ENCODE data around the gene PCDH10.
"Not testable (repeated sequence)": the region's sequence is repeated elsewhere in the genome, so short reads cannot be mapped to it uniquely, and the experiment has no call there.

PCDH10 gene

GRCh38 chr4:133156556-133156955 is 7.5 kb downstream of the PCDH10 start:
- Mint-ChIP-seq H3K36me3 (ENCODE audit: low read depth) (peaks cover 4% of the 10 kb centered on the region), H3K4me1 (ENCODE audit: low read depth) (peaks cover 4% of the 10 kb centered on the region), H3K9me3 (no peaks in the 10 kb centered on the region), H3K27ac (no peak overlapping the region), H3K27me3 (ENCODE audit: low read depth) (peaks cover 30% of the 10 kb centered on the region), H3K4me3 (no peak overlapping the region)

DNA sequence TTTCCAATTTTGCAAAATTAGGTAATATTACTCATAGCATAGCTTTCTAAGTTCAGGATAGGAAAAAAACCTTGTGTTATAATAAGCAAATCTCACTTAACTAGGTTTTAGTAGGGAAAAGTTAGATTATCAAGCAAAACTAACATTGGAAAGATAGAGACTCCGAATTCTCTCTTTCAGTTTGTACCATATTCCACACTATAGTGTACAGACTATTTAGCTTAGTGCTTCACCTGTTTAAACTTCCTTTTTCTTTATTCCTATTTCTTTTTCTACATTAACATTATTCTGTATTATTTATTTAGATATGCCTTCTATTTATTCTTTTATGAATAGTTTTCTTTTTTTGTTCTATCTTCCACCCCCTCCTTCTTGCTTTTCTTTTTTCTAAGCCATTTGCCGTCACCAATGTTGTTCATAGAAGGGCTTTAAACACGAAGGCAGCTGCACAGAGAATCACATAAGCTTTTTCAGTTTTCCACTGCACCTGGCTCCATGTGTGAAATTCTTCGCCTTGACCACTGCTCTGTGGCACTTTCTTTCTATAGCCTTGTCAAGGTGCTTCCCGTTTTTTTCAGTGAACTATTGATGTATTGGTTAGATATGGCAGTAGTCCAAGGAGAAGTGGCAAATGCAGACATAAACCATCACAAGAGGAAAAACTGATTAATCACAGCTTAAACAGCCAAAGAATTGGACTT is 8.5 kb downstream of the PCDH10 start:
- Mint-ChIP-seq H3K36me3 (ENCODE audit: low read depth) (peaks cover 4% of the 10 kb centered on the region), H3K9me3 (no peaks in the 10 kb centered on the region), H3K4me3 (no peak overlapping the region), H3K27ac (no peak overlapping the region), H3K4me1 (ENCODE audit: low read depth) (peaks cover 4% of the 10 kb centered on the region), H3K27me3 (ENCODE audit: low read depth) (peaks cover 23% of the 10 kb centered on the region)

DNA sequence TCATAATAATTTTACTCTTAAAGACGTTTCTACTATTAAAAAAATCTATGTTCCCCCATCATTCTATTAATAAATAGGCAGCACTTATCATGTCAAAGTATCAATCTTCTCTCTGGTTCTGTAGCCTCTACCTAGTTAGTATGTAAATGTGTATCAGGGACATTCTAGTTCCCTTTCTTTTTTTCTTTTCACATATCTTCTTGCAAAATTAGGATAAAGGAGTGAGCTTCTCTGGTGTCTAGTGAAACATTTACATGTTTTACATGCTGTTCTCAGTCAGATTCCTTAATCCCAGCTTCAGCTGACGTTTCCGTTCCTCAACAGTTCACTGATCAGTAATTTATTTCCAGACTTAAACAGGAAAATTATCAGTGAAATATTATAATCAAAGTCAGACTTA is 11.8 kb downstream of the PCDH10 start:
- no peaks in the 10 kb centered on the region for H3K27me3 Mint-ChIP-seq (ENCODE audit: low read depth)
- H3K4me3 Mint-ChIP-seq = no peak overlapping the region
- H3K27ac Mint-ChIP-seq = no peak overlapping the region

GRCh38 chr4:133161570-133162295 is 12.6 kb downstream of the PCDH10 start:
- Mint-ChIP-seq H3K4me3 (no peak overlapping the region), H3K4me1 (ENCODE audit: low read depth) (no peaks in the 10 kb centered on the region), H3K36me3 (ENCODE audit: low read depth) (no peaks in the 10 kb centered on the region), H3K27me3 (ENCODE audit: low read depth) (no peaks in the 10 kb centered on the region), H3K9me3 (no peaks in the 10 kb centered on the region), H3K27ac (no peak overlapping the region)

More for the DNA sequence above, 11.8 kb downstream of the PCDH10 start:
- no peaks in the 10 kb centered on the region for H3K4me1 Mint-ChIP-seq (ENCODE audit: low read depth)
- H3K9me3 Mint-ChIP-seq = no peaks in the 10 kb centered on the region
- no peaks in the 10 kb centered on the region for H3K36me3 Mint-ChIP-seq (ENCODE audit: low read depth)

GRCh38 chr4:133162941-133163340 is 13.8 kb downstream of the PCDH10 start:
- H3K27ac Mint-ChIP-seq = no peak overlapping the region
- H3K9me3 Mint-ChIP-seq = no peaks in the 10 kb centered on the region
- H3K27me3 Mint-ChIP-seq (ENCODE audit: low read depth) = no peaks in the 10 kb centered on the region
- no peak overlapping the region for H3K4me3 Mint-ChIP-seq
- H3K36me3 Mint-ChIP-seq (ENCODE audit: low read depth) = no peaks in the 10 kb centered on the region
- H3K4me1 Mint-ChIP-seq (ENCODE audit: low read depth) = no peaks in the 10 kb centered on the region

DNA sequence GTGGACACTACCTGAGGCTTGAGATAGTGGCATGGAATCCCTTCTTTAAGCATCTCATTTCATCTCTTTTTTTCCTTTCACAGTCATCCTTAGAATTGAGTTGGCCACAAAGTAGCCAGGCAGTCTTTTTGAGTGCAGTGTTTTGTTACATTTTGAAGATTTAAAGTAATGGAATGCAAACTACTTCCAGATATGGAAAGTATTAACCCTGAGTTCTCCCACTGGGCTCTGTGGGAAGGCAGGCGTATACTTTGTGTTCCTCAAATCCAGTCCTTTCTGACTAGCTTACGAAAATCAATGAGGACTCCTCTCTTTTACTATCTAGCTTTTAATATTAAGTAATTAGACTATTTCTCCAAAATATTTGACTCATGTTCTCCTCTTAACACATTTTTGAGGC is 29.9 kb downstream of the PCDH10 start:
- no peaks in the 10 kb centered on the region for H3K9me3 Mint-ChIP-seq
- no peaks in the 10 kb centered on the region for H3K27me3 Mint-ChIP-seq (ENCODE audit: low read depth)
- H3K4me3 Mint-ChIP-seq = no peak overlapping the region
- H3K36me3 Mint-ChIP-seq (ENCODE audit: low read depth) = no peaks in the 10 kb centered on the region
- H3K4me1 Mint-ChIP-seq (ENCODE audit: low read depth) = no peaks in the 10 kb centered on the region
- H3K27ac Mint-ChIP-seq = no peak overlapping the region

GRCh38 chr4:133186210-133186609 is 37.1 kb downstream of the PCDH10 start:
- Mint-ChIP-seq H3K4me1 (ENCODE audit: low read depth) (no peaks in the 10 kb centered on the region), H3K27me3 (ENCODE audit: low read depth) (no peaks in the 10 kb centered on the region), H3K4me3 (no peak overlapping the region), H3K9me3 (no peaks in the 10 kb centered on the region), H3K27ac (no peak overlapping the region), H3K36me3 (ENCODE audit: low read depth) (no peaks in the 10 kb centered on the region)

DNA sequence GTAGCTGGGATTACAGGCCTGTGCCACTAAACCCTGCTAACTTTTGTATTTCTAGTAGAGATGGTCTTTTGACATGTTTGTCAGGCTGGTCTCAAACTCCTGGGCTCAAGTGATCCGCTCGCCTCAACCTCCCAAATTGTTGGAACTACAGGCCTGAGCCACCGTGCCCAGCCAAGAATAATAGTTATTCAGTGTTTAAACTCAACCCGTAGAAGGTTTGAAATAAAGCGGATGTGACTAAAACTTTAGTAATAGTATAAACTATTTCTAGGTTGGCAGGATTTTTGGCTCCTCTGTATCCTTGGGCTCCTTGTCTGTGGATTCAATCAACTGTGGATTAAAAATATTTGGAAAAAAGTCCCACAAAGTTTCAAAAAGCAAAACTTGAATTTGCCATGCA is 37.8 kb downstream of the PCDH10 start:
- Mint-ChIP-seq H3K9me3 (no peaks in the 10 kb centered on the region), H3K27ac (no peak overlapping the region), H3K36me3 (ENCODE audit: low read depth) (no peaks in the 10 kb centered on the region), H3K4me3 (no peak overlapping the region), H3K27me3 (ENCODE audit: low read depth) (no peaks in the 10 kb centered on the region), H3K4me1 (ENCODE audit: low read depth) (no peaks in the 10 kb centered on the region)

DNA sequence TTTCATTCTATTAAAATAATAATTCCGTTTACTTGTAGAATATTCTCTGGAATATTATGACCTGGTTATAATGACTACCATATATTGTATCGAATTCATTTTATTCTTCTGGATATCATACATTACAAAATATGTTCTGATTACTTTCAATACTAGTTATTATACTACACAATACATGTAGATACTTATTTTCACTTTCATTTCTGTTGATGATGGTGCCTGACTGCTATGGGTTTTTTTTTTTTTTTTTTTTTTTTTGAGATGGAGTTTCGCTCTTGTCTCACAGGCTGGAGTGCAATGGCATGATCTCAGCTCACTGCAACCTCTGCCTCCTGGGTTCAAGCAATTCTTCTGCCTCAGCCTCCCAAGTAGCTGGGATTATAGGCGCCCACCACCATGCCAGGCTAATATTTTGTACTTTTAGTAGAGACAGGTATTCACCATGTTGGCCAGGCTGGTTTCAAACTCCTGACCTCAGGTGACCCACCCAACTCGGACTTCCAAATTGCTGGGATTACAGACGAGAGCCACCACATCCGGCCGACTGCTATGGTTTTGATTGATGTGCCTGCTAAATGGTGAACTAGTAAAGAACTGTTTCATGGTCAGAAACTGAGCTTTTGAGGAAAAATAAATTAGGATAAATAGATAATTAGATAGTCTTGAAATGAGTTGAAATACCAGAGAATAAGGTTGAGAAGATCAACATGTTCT is 39.5 kb downstream of the PCDH10 start:
- Mint-ChIP-seq H3K36me3 (ENCODE audit: low read depth) (no peaks in the 10 kb centered on the region), H3K9me3 (no peaks in the 10 kb centered on the region), H3K4me3 (no peak overlapping the region), H3K27ac (no peak overlapping the region), H3K4me1 (ENCODE audit: low read depth) (no peaks in the 10 kb centered on the region), H3K27me3 (ENCODE audit: low read depth) (no peaks in the 10 kb centered on the region)

GRCh38 chr4:133189147-133189517 is 40.0 kb downstream of the PCDH10 start:
- Mint-ChIP-seq H3K4me3 (no peak overlapping the region), H3K27ac (no peak overlapping the region), H3K9me3 (no peaks in the 10 kb centered on the region), H3K36me3 (ENCODE audit: low read depth) (no peaks in the 10 kb centered on the region), H3K27me3 (ENCODE audit: low read depth) (no peaks in the 10 kb centered on the region), H3K4me1 (ENCODE audit: low read depth) (no peaks in the 10 kb centered on the region)

GRCh38 chr4:133190098-133190497 is 41.0 kb downstream of the PCDH10 start:
- Mint-ChIP-seq H3K27me3 (ENCODE audit: low read depth) (no peaks in the 10 kb centered on the region), H3K36me3 (ENCODE audit: low read depth) (no peaks in the 10 kb centered on the region), H3K27ac (no peak overlapping the region)

DNA sequence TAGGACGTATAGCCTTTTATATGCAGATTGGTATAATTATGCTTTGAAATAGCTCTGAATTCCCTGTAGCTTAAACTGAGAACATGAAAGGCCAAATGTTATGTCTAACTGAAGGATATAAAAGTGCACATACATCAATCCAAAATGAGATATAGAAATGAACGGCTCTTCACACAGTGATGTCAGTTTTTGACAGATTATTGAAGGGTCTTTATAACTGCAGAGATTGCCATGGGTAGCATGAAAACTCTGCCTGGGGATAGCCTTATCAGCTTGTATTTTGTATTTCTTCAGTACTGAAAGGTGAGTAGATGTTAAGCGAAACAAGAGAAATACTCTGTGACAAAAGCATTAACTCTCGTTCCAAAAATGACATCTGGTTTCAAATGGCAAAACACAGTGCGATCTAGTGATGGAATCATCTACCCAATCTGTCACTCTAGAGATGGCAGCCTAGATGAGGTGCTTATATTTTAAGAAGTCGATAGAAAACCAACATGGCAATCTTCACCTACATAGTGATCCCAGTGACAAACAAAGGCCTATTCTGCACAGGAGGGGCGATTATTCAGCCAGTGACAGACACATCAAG is 59.7 kb downstream of the PCDH10 start:
- H3K36me3 Mint-ChIP-seq (ENCODE audit: low read depth) = no peaks in the 10 kb centered on the region
- no peaks in the 10 kb centered on the region for H3K27me3 Mint-ChIP-seq (ENCODE audit: low read depth)
- H3K4me3 Mint-ChIP-seq = no peak overlapping the region
- H3K27ac Mint-ChIP-seq = no peak overlapping the region
- no peaks in the 10 kb centered on the region for H3K4me1 Mint-ChIP-seq (ENCODE audit: low read depth)
- H3K9me3 Mint-ChIP-seq = peaks cover 9% of the 10 kb centered on the region

More at GRCh38 chr4:133190098-133190497, 41.0 kb downstream of the PCDH10 start:
- H3K4me1 Mint-ChIP-seq (ENCODE audit: low read depth) = no peaks in the 10 kb centered on the region
- no peaks in the 10 kb centered on the region for H3K9me3 Mint-ChIP-seq
- H3K4me3 Mint-ChIP-seq = no peak overlapping the region

- Mint-ChIP-seq H3K27me3 (ENCODE audit: low read depth) (no peaks in the 10 kb centered on the region), H3K4me3 (no peak overlapping the region), H3K9me3 (peaks cover 3% of the 10 kb centered on the region), H3K27ac (no peak overlapping the region), H3K36me3 (ENCODE audit: low read depth) (no peaks in the 10 kb centered on the region), H3K4me1 (ENCODE audit: low read depth) (no peaks in the 10 kb centered on the region)
These were observed 84.8 kb downstream of the PCDH10 start for GRCh38 chr4:133233922-133234321.

DNA sequence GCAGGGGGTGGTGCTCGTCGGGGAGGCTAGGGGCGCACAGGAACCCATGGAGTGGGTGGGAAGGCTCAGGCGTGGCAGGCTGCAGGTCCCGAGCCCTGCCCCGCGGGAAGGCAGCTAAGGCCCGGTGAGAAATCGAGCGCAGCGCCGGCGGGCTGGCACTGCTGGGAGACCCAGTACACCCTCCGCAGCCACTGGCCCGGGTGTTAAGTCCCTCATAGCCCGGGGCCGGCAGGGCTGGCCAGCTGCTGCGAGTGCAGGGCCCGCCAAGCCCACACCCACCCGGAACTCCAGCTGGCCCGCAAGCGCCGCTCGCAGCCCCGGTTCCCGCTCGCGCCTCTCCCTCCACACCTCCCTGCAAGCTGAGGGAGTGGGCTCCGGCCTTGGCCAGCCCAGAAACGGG is 91.4 kb downstream of the PCDH10 start:
- H3K27ac Mint-ChIP-seq; H3K4me3 Mint-ChIP-seq; H3K27me3 Mint-ChIP-seq (ENCODE audit: low read depth); H3K4me1 Mint-ChIP-seq (ENCODE audit: low read depth); H3K36me3 Mint-ChIP-seq (ENCODE audit: low read depth); H3K9me3 Mint-ChIP-seq: not testable (repeated sequence)

All from T-helper 1 cell treated with Interleukin-12 subunit alpha and Interleukin-12 subunit beta and Interleukin-4 antibody, amounts not matched to agents 30 μg/mL and 1 μg/mL, for 36 hours (primary cell).